Astrocyte (in vitro differentiated cells and primary cell): Measurements from ENCODE around the gene INPP5A. TPM values are rescaled to one million over a fixed set of nuclear protein-coding genes. Genes with fewer than 3 reads are reported as not detected.

ENCODE experiments used
- DNase-seq: peaks from one replicate; pipeline ENCODE4 v3.0.0-alpha.2; 2010; ENCODE audit warnings: low read depth
- FAIRE-seq: peaks from 2 replicates; lab custom pipeline; 2011; peaks lifted over from hg19 to GRCh38; lab: Jason Lieb, UNC
- H2AFZ ChIP-seq: 2 replicates; pipeline ENCODE4 v1.6.0; 2012; ENCODE audit warnings: low read depth, low read length, inconsistent platforms
- H3K27ac ChIP-seq: 2 replicates; pipeline ENCODE4 v1.5.1; 2011; ENCODE audit warnings: low read depth, low read length, inconsistent platforms
- H3K27me3 ChIP-seq: 2 replicates; pipeline ENCODE4 v1.6.0; 2011; ENCODE audit warnings: low read length, inconsistent platforms; ENCODE audit not compliant: insufficient read depth
- H3K36me3 ChIP-seq: 2 replicates; pipeline ENCODE4 v1.5.1; 2011; ENCODE audit warnings: low read length, inconsistent platforms; ENCODE audit not compliant: insufficient read depth
- H3K4me1 ChIP-seq: 2 replicates; pipeline ENCODE4 v1.5.1; 2011; ENCODE audit warnings: low read length, inconsistent platforms; ENCODE audit not compliant: insufficient read depth
- H3K4me2 ChIP-seq: 2 replicates; pipeline ENCODE4 v1.6.0; 2012; ENCODE audit warnings: low read length, inconsistent platforms
- H3K4me3 ChIP-seq: 2 replicates; pipeline ENCODE4 v1.5.1; 2011; ENCODE audit warnings: low read depth, mild to moderate bottlenecking, low read length, inconsistent platforms; ENCODE audit not compliant: insufficient read depth
- H3K79me2 ChIP-seq: 2 replicates; pipeline ENCODE4 v1.6.0; 2012; ENCODE audit warnings: mild to moderate bottlenecking, low read length, inconsistent platforms; ENCODE audit not compliant: insufficient read depth
- H3K9ac ChIP-seq: 2 replicates; pipeline ENCODE4 v1.6.0; 2012; ENCODE audit warnings: mild to moderate bottlenecking, low read length, inconsistent platforms
- H3K9me3 ChIP-seq: 2 replicates; pipeline ENCODE4 v1.5.1; 2012; ENCODE audit warnings: low read depth, mild to moderate bottlenecking, low read length, inconsistent platforms; ENCODE audit not compliant: insufficient read depth
- H4K20me1 ChIP-seq: 2 replicates; pipeline ENCODE4 v1.6.0; 2012; ENCODE audit warnings: low read length, inconsistent platforms; ENCODE audit not compliant: insufficient read depth
- H3K27ac Mint-ChIP-seq: one replicate; pipeline ENCODE4 v1.8.0; 2021; ENCODE audit warnings: mild to moderate bottlenecking, mixed read lengths; ENCODE audit not compliant: unreplicated experiment
- H3K27me3 Mint-ChIP-seq: one replicate; pipeline ENCODE4 v1.8.0; 2021; ENCODE audit warnings: low read depth, mixed read lengths; ENCODE audit not compliant: unreplicated experiment
- H3K36me3 Mint-ChIP-seq: one replicate; pipeline ENCODE4 v1.8.0; 2021; ENCODE audit warnings: low read depth, mixed read lengths; ENCODE audit not compliant: unreplicated experiment
- H3K4me1 Mint-ChIP-seq: one replicate; pipeline ENCODE4 v1.8.0; 2021; ENCODE audit warnings: low read depth, mixed read lengths; ENCODE audit not compliant: unreplicated experiment
- H3K4me3 Mint-ChIP-seq: one replicate; pipeline ENCODE4 v1.8.0; 2021; ENCODE audit warnings: mild to moderate bottlenecking, moderate library complexity, mixed read lengths; ENCODE audit not compliant: unreplicated experiment
- H3K9me3 Mint-ChIP-seq: one replicate; pipeline ENCODE4 v1.8.0; 2021; ENCODE audit warnings: mild to moderate bottlenecking, mixed read lengths; ENCODE audit not compliant: unreplicated experiment
- EZH2 ChIP-seq: IDR thresholded peaks from 2 replicates; pipeline ENCODE4 v1.6.1; 2012; ENCODE audit warnings: mild to moderate bottlenecking, low read length, inconsistent platforms; ENCODE audit not compliant: insufficient read depth
- total RNA-seq: library from RNA; stranded (reverse); gene quantifications from 2 replicates; pipeline ENCODE4 v1.2.1, GENCODE V29; 2021
- TF ChIP-seq, protein P1 (sequence below): IDR thresholded peaks from 2 replicates; pipeline ENCODE4 v1.5.1; 2011; ENCODE audit warnings: low read depth, mild to moderate bottlenecking, inconsistent platforms, low read length, moderate library complexity; ENCODE audit not compliant: insufficient read depth

Gene INPP5A
- total RNA-seq, 1 donor from 2014 or later = 39.1 TPM

DNA sequence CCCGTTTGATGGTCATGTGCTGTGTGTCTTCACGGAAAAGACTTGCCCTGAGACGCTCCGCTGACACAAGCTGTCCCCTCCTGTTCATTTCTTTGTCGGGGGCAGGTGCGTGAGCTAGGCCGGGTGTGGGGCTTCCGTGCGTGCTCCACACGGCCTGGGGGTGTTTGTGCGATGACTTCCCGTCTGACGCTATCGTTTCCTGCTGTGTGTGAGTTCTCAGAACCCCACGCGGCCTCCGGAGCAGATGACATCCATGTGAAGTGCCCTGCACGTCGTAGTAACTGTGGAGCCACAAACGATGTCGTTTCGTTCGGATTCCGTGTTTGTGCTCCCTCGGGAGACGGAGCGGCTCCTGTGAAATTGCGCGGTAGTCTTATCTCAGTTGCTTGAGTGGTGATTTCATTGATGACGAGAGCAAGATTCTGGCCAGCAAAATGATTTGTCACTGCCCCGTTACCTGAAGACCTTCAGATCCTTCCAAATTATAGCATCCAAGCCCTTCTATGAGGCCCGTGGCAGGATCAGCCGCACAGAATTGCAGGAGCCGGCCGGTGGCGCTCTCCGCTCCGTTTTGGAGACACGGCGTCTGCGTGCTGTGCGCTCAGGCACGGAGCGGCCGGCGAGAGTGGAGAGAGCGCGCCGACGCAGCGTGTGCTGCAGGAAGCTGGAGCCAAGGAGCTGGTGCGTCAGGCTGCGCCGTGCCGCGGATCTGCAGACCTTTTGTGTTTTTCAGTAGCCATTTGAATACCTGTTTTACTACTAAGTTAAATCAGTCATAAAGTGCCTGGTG, 153.4 kb downstream of the INPP5A start:
- DNase-seq (no peak), FAIRE-seq (no peak)
- Histone ChIP-seq H3K27ac (no peak overlapping the region), H3K9ac (no peak overlapping the region), H3K4me3 (no peak overlapping the region), H3K4me1 (peaks cover 4% of the 10 kb centered on the region), H4K20me1 (peaks cover 25% of the 10 kb centered on the region), H2AFZ (no peak overlapping the region), H3K36me3 (peaks cover 3% of the 10 kb centered on the region), H3K4me2 (no peak overlapping the region), H3K9me3 (no peaks in the 10 kb centered on the region), H3K27me3 (no peaks in the 10 kb centered on the region), H3K79me2 (peaks cover 32% of the 10 kb centered on the region)
- Mint-ChIP-seq H3K4me1 (no peaks in the 10 kb centered on the region), H3K36me3 (peaks cover 15% of the 10 kb centered on the region), H3K27ac (no peak overlapping the region), H3K9me3 (peaks cover 8% of the 10 kb centered on the region), H3K27me3 (no peaks in the 10 kb centered on the region), H3K4me3 (no peak overlapping the region)
- no peak for TF ChIP-seq EZH2
- TF ChIP-seq, protein P1, sequence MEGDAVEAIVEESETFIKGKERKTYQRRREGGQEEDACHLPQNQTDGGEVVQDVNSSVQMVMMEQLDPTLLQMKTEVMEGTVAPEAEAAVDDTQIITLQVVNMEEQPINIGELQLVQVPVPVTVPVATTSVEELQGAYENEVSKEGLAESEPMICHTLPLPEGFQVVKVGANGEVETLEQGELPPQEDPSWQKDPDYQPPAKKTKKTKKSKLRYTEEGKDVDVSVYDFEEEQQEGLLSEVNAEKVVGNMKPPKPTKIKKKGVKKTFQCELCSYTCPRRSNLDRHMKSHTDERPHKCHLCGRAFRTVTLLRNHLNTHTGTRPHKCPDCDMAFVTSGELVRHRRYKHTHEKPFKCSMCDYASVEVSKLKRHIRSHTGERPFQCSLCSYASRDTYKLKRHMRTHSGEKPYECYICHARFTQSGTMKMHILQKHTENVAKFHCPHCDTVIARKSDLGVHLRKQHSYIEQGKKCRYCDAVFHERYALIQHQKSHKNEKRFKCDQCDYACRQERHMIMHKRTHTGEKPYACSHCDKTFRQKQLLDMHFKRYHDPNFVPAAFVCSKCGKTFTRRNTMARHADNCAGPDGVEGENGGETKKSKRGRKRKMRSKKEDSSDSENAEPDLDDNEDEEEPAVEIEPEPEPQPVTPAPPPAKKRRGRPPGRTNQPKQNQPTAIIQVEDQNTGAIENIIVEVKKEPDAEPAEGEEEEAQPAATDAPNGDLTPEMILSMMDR = no peak

DNA sequence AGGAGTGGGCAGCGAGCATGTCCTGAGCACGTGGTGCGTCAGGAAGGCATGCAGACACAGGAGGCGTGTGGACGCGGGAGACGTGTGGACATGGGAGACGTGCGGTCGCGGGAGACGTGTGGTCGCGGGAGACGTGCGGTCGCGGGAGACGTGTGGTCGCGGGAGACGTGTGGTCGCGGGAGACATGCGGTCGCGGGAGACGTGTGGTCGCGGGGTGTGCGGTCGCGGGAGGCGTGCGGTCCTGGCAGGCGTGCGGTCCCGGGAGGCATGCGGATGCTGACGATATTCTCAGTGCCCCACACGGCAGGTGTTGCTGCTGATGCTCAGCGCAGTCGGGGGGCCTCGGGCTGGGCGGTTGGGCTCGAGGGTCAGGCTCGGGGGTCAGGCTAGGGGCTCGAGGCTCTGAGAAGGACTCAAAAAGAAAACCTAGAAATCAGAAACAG, 154.1 kb downstream of the INPP5A start:
- Mint-ChIP-seq H3K4me1 (no peaks in the 10 kb centered on the region), H3K9me3 (peaks cover 8% of the 10 kb centered on the region), H3K4me3 (no peak overlapping the region), H3K36me3 (peaks cover 20% of the 10 kb centered on the region), H3K27me3 (no peaks in the 10 kb centered on the region), H3K27ac (no peak overlapping the region)
- Histone ChIP-seq H2AFZ (no peak overlapping the region), H3K9ac (no peak overlapping the region), H3K9me3 (no peaks in the 10 kb centered on the region), H3K4me1 (no peaks in the 10 kb centered on the region), H3K27me3 (no peaks in the 10 kb centered on the region), H3K4me2 (no peak overlapping the region), H3K27ac (no peak overlapping the region), H3K79me2 (peaks cover 25% of the 10 kb centered on the region), H3K4me3 (no peak overlapping the region), H4K20me1 (peaks cover 24% of the 10 kb centered on the region), H3K36me3 (peaks cover 3% of the 10 kb centered on the region)
- FAIRE-seq (no peak), DNase-seq (no peak)
- TF ChIP-seq, protein P1 = no peak
- TF ChIP-seq EZH2 = no peak

DNA sequence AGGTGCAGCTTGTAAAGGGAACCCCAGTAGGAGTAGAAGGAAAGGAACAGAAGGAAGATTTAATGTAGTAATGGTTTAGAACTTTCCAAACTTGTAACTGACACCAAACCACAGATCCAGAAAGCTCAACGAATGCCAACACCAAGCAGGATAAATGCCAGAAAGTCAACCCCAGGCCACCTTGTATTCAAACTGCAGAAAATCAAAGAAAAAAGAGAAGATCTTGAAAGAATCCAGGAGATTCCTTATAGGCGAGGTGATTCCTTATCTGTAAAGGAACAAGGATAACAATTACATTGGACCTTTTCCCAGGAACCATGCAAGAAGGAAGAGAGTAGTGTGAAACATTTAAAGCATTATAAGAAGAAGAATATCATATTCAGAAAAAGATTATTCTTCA, 154.7 kb downstream of the INPP5A start:
- no peak for TF ChIP-seq EZH2
- TF ChIP-seq, protein P1 = no peak
- Mint-ChIP-seq H3K27me3 (no peaks in the 10 kb centered on the region), H3K27ac (no peak overlapping the region), H3K4me1 (no peaks in the 10 kb centered on the region), H3K36me3 (peaks cover 20% of the 10 kb centered on the region), H3K4me3 (no peak overlapping the region), H3K9me3 (peaks cover 8% of the 10 kb centered on the region)
- H3K4me3 ChIP-seq = no peak overlapping the region
- H3K9me3 ChIP-seq = no peaks in the 10 kb centered on the region
- H4K20me1 ChIP-seq = peaks cover 20% of the 10 kb centered on the region
- no peak overlapping the region for H3K27ac ChIP-seq
- peaks cover 24% of the 10 kb centered on the region for H3K79me2 ChIP-seq
- DNase-seq (peak; percentile 22), FAIRE-seq (no peak)
- peaks cover 3% of the 10 kb centered on the region for H3K36me3 ChIP-seq
- H3K4me2 ChIP-seq = no peak overlapping the region
- no peak overlapping the region for H3K9ac ChIP-seq
- no peaks in the 10 kb centered on the region for H3K4me1 ChIP-seq
- no peaks in the 10 kb centered on the region for H3K27me3 ChIP-seq
- no peak overlapping the region for H2AFZ ChIP-seq
